Neural cell (in vitro differentiated cells): ENCODE data around the gene FAM124A.

Source experiments
- EP300 ChIP-seq: fragments of 450-650 bp; conservative IDR thresholded peaks from 2 replicates; pipeline ENCODE4 v1.6.1; 2014; ENCODE audit warnings: antibody characterized with exemption, mild to moderate bottlenecking, moderate library complexity; ENCODE audit not compliant: poor library complexity, severe bottlenecking
- EZH2 ChIP-seq: fragments of 200-600, 300-800 bp; shearing (Covaris generic), sonication (generic); IDR thresholded peaks from 2 replicates; pipeline ENCODE4 v1.6.1; 2014; ENCODE audit warnings: antibody characterized with exemption, low read length, borderline replicate concordance, mild to moderate bottlenecking; ENCODE audit not compliant: insufficient read depth, poor library complexity, severe bottlenecking
- MXI1 ChIP-seq: fragments of 450-650 bp; conservative IDR thresholded peaks from 2 replicates; pipeline ENCODE4 v1.6.1; 2014; ENCODE audit warnings: antibody characterized with exemption, mild to moderate bottlenecking; ENCODE audit not compliant: poor library complexity, severe bottlenecking
- POLR2AphosphoS5 ChIP-seq: IDR thresholded peaks from 2 replicates; pipeline ENCODE4 v1.6.1; 2012
- RAD21 ChIP-seq: fragments of 450-650 bp; conservative IDR thresholded peaks from 2 replicates; pipeline ENCODE4 v1.6.1; 2014; ENCODE audit warnings: antibody characterized with exemption, mild to moderate bottlenecking, moderate library complexity
- SMC3 ChIP-seq: fragments of 450-650 bp; conservative IDR thresholded peaks from 2 replicates; pipeline ENCODE4 v1.6.1; 2014; ENCODE audit warnings: antibody characterized with exemption, mild to moderate bottlenecking, moderate library complexity; ENCODE audit not compliant: poor library complexity
- TAF1 ChIP-seq: IDR thresholded peaks from 2 replicates; pipeline ENCODE4 v1.6.1; 2012; ENCODE audit warnings: low read depth
- TF ChIP-seq, protein P1 (sequence below): fragments of 450-650 bp; IDR thresholded peaks from 2 replicates; pipeline ENCODE4 v1.5.1; 2014; ENCODE audit warnings: antibody characterized with exemption, mild to moderate bottlenecking, moderate library complexity; ENCODE audit not compliant: poor library complexity, severe bottlenecking
- TF ChIP-seq, protein P2 (sequence below): IDR thresholded peaks from 2 replicates; pipeline ENCODE4 v1.6.1; 2012; ENCODE audit warnings: borderline replicate concordance

- TF ChIP-seq, protein P1, sequence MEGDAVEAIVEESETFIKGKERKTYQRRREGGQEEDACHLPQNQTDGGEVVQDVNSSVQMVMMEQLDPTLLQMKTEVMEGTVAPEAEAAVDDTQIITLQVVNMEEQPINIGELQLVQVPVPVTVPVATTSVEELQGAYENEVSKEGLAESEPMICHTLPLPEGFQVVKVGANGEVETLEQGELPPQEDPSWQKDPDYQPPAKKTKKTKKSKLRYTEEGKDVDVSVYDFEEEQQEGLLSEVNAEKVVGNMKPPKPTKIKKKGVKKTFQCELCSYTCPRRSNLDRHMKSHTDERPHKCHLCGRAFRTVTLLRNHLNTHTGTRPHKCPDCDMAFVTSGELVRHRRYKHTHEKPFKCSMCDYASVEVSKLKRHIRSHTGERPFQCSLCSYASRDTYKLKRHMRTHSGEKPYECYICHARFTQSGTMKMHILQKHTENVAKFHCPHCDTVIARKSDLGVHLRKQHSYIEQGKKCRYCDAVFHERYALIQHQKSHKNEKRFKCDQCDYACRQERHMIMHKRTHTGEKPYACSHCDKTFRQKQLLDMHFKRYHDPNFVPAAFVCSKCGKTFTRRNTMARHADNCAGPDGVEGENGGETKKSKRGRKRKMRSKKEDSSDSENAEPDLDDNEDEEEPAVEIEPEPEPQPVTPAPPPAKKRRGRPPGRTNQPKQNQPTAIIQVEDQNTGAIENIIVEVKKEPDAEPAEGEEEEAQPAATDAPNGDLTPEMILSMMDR: no peak
- TF ChIP-seq, protein P2, sequence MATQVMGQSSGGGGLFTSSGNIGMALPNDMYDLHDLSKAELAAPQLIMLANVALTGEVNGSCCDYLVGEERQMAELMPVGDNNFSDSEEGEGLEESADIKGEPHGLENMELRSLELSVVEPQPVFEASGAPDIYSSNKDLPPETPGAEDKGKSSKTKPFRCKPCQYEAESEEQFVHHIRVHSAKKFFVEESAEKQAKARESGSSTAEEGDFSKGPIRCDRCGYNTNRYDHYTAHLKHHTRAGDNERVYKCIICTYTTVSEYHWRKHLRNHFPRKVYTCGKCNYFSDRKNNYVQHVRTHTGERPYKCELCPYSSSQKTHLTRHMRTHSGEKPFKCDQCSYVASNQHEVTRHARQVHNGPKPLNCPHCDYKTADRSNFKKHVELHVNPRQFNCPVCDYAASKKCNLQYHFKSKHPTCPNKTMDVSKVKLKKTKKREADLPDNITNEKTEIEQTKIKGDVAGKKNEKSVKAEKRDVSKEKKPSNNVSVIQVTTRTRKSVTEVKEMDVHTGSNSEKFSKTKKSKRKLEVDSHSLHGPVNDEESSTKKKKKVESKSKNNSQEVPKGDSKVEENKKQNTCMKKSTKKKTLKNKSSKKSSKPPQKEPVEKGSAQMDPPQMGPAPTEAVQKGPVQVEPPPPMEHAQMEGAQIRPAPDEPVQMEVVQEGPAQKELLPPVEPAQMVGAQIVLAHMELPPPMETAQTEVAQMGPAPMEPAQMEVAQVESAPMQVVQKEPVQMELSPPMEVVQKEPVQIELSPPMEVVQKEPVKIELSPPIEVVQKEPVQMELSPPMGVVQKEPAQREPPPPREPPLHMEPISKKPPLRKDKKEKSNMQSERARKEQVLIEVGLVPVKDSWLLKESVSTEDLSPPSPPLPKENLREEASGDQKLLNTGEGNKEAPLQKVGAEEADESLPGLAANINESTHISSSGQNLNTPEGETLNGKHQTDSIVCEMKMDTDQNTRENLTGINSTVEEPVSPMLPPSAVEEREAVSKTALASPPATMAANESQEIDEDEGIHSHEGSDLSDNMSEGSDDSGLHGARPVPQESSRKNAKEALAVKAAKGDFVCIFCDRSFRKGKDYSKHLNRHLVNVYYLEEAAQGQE: no peak
- no peak for TF ChIP-seq EZH2
- no peak for TF ChIP-seq POLR2AphosphoS5
- TF ChIP-seq MXI1: no peak
- no peak for TF ChIP-seq EP300
- TF ChIP-seq SMC3: no peak
- TF ChIP-seq RAD21: no peak
- TF ChIP-seq TAF1: no peak
Measured at GRCh38 chr13:51225029-51225428, 2.8 kb downstream of the FAM124A start.
